ENCODE results near the gene UBE2E2. TPM values are rescaled to one million over a fixed set of nuclear protein-coding genes. Genes with fewer than 3 reads are reported as not detected.

UBE2E2 gene
- total RNA-seq, 1 donor from 2014 or later: 42.4 TPM

DNA sequence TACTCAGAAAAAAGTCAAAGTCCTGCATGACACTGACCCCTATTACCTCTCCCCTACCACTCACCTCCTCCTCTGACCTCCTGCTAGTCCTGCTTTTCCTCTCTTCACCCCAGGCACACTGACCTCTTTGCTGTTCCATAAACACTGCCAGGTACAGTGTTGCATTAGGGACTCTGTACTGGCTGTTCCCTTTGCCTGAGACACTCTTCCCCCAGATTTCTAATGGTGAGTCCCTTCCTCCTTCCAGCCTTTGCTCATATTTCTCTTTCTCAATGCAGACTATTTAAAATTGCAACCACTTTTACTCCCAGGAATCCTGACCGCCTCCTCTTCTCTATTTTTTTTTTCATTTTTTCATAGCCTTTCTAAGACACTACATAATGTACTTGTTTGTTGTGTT is 36.3 kb upstream of the UBE2E2 start:
- Mint-ChIP-seq H3K4me3 (ENCODE audit: unreplicated experiment) (no peak overlapping the region), H3K27me3 (ENCODE audit: unreplicated experiment) (peaks cover 3% of the 10 kb centered on the region), H3K4me1 (ENCODE audit: unreplicated experiment) (no peaks in the 10 kb centered on the region), H3K27ac (ENCODE audit: unreplicated experiment) (no peak overlapping the region), H3K9me3 (ENCODE audit: unreplicated experiment) (peaks cover 12% of the 10 kb centered on the region), H3K36me3 (ENCODE audit: unreplicated experiment) (no peaks in the 10 kb centered on the region)
- DNase-seq (ENCODE audit: extremely low spot score, unreplicated experiment): no peak
- TF ChIP-seq, protein P1, sequence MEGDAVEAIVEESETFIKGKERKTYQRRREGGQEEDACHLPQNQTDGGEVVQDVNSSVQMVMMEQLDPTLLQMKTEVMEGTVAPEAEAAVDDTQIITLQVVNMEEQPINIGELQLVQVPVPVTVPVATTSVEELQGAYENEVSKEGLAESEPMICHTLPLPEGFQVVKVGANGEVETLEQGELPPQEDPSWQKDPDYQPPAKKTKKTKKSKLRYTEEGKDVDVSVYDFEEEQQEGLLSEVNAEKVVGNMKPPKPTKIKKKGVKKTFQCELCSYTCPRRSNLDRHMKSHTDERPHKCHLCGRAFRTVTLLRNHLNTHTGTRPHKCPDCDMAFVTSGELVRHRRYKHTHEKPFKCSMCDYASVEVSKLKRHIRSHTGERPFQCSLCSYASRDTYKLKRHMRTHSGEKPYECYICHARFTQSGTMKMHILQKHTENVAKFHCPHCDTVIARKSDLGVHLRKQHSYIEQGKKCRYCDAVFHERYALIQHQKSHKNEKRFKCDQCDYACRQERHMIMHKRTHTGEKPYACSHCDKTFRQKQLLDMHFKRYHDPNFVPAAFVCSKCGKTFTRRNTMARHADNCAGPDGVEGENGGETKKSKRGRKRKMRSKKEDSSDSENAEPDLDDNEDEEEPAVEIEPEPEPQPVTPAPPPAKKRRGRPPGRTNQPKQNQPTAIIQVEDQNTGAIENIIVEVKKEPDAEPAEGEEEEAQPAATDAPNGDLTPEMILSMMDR (IDR thresholded peaks at IDR 0.05): no peak

DNA sequence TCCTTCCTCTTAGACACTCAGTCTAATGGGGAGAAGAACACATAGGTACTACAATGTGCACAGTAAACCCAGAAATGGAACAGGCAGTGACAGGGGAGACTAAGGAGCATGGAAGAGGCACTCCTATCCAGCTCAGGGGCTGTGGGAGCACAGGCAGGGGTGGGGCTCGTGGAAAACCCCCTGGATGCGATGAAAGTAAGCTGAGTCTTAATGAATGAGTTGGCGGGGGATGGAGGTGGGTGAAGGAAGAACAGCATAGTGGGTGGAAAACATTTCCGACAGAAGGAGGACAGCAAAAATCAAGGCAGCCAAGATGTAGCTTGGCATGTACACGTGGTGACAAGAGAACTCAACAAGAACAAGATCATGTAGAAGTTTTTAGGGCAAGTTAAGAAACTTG is 33.6 kb upstream of the UBE2E2 start:
- Mint-ChIP-seq H3K36me3 (ENCODE audit: unreplicated experiment) (no peaks in the 10 kb centered on the region), H3K9me3 (ENCODE audit: unreplicated experiment) (peaks cover 12% of the 10 kb centered on the region), H3K4me1 (ENCODE audit: unreplicated experiment) (no peaks in the 10 kb centered on the region), H3K27me3 (ENCODE audit: unreplicated experiment) (peaks cover 13% of the 10 kb centered on the region), H3K27ac (ENCODE audit: unreplicated experiment) (no peak overlapping the region), H3K4me3 (ENCODE audit: unreplicated experiment) (no peak overlapping the region)
- TF ChIP-seq, protein P1 (IDR thresholded peaks at IDR 0.05): no peak
- no peak for DNase-seq (ENCODE audit: extremely low spot score, unreplicated experiment)

DNA sequence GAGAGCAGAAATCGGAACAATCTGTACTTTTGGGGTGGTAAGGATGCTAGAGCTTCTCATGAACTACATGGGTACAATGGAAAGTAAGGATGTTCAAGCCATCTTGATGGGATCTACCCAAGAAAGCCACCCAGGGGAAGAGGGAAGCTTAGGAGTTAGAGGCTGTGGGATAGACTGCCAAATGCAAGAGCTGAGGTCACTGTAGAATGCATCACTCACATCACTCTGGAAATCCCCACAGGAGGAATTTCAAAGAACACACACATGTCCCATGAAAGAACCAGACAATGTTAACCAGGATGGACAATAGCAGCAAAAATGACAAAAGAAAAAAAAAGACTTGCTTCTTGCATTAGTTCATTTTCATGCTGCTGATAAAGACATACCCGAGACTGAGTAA is 32.8 kb upstream of the UBE2E2 start:
- Mint-ChIP-seq H3K9me3 (ENCODE audit: unreplicated experiment) (peaks cover 12% of the 10 kb centered on the region), H3K36me3 (ENCODE audit: unreplicated experiment) (no peaks in the 10 kb centered on the region), H3K27me3 (ENCODE audit: unreplicated experiment) (peaks cover 17% of the 10 kb centered on the region), H3K4me3 (ENCODE audit: unreplicated experiment) (no peak overlapping the region), H3K4me1 (ENCODE audit: unreplicated experiment) (no peaks in the 10 kb centered on the region), H3K27ac (ENCODE audit: unreplicated experiment) (no peak overlapping the region)
- no peak for DNase-seq (ENCODE audit: extremely low spot score, unreplicated experiment)
- TF ChIP-seq, protein P1 (IDR thresholded peaks at IDR 0.05): no peak

DNA sequence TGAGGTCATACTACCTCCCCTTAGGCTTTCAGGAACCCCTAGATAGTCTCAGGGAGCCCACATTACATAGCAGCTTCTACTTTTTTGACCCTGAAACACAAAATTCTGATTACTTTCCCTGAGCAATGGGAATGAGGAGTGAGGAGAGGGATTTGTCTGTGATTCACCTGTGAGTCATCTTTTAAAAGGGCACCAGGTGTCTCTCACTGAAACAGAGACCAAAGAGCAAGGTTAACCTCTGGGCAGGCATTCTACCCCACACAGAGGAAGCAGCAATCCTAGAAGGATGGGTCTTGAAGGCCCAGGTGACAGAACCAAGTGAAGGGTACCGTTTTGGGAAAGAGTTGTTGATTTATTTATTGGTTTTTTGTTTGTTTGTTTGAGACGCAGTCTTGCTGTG is 31.1 kb upstream of the UBE2E2 start:
- H3K27ac Mint-ChIP-seq (ENCODE audit: unreplicated experiment): no peak overlapping the region
- no peaks in the 10 kb centered on the region for H3K36me3 Mint-ChIP-seq (ENCODE audit: unreplicated experiment)
- peaks cover 22% of the 10 kb centered on the region for H3K27me3 Mint-ChIP-seq (ENCODE audit: unreplicated experiment)
- TF ChIP-seq, protein P1 (IDR thresholded peaks at IDR 0.05): no peak
- DNase-seq (ENCODE audit: extremely low spot score, unreplicated experiment): no peak
- no peak overlapping the region for H3K4me3 Mint-ChIP-seq (ENCODE audit: unreplicated experiment)
- H3K9me3 Mint-ChIP-seq (ENCODE audit: unreplicated experiment): peaks cover 12% of the 10 kb centered on the region
- H3K4me1 Mint-ChIP-seq (ENCODE audit: unreplicated experiment): no peaks in the 10 kb centered on the region

DNA sequence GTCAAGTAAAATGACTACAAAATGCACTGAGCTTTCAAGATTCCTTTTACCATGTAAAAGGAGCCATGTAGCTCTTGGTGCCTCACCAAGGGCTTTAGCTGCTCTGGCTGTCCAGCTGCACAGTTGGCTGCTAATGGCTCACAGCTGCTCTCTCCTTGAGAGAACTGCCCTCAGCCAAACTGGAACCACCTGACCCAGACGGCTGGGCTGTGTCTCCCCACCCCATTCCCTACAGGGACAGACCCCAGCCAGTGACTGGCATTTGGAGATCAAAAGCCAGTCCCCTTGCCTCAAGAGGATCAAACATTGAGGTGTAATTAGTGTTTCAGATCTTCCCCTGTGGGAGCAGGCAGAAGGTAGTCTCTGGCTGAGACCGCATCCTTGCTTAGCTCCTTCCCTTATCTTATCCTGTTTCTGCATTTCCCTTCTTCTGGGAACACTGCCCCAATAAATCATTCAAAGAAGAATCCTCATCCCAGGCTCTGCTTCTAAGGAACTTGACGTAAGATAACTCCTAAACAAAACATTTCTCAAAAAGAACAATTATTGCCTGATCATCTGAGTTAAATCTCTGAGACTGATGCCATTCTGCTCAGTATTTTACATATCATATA is 28.6 kb upstream of the UBE2E2 start:
- no peak overlapping the region for H3K4me3 Mint-ChIP-seq (ENCODE audit: unreplicated experiment)
- H3K36me3 Mint-ChIP-seq (ENCODE audit: unreplicated experiment): no peaks in the 10 kb centered on the region
- H3K27ac Mint-ChIP-seq (ENCODE audit: unreplicated experiment): no peak overlapping the region
- no peak for DNase-seq (ENCODE audit: extremely low spot score, unreplicated experiment)
- H3K27me3 Mint-ChIP-seq (ENCODE audit: unreplicated experiment): peaks cover 22% of the 10 kb centered on the region
- TF ChIP-seq, protein P1 (IDR thresholded peaks at IDR 0.05): no peak
- peaks cover 14% of the 10 kb centered on the region for H3K9me3 Mint-ChIP-seq (ENCODE audit: unreplicated experiment)
- no peaks in the 10 kb centered on the region for H3K4me1 Mint-ChIP-seq (ENCODE audit: unreplicated experiment)
